ENCODE data around the gene WSCD1.
A peak's percentile ranks its signal among the peaks of the same experiment; 100 is the strongest.

Gene WSCD1

DNA sequence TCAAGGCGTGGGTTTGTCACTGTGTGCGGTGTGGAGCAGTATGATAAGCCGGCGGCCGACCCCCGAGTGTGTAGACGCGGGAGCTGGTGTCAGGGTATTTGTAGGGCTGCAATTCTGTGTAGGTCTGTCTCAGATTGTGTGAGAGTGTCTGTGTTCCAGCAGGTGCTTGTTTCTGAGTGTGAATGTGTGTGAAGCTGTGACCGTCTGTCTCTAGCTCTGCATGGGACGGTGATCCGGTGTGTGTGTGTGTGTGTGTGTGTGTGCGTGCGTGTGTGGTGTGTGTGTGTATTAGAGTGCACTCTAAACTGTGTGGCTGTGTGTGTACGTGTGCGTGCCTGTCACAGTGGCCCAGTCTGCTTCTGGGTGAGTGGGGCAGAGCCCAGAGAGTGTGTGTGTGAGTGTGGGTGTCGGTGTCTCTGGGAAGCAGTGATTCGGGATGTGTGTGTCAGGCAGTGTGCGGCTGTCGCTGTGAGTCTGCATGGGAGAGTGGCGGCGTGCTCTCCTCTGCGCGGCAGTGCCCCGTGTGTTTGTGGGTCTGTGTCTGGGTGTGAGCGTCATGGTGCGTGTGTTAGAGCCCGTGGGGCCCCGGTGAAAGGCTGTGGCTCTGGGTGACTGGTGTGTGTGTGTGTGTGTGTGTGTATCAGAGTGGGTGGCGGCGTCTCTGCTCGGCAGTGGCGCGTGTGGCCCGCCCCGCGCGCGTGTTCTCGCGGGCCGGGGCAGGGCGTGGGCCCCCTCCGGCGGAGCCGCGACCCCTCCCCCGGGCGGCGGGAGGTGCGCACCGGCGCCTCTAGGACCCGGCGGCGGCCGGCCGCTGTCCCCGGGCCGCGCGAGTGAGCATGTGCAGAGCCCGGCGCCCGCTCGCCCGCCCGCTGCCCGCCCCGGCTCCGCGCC, at the start of gene WSCD1:
TSS of gene WSCD1 (plus strand) at position 841 of the 891 bp plus-strand sequence. CDS start 10,280 bp downstream, outside the sequence.
- H3K4me3 Mint-ChIP-seq: peak within 1 kb of the TSS; percentile 93
- no peaks in the 10 kb centered on the region for H3K36me3 Mint-ChIP-seq (ENCODE audit: low read depth)
- H3K9me3 Mint-ChIP-seq: no peaks in the 10 kb centered on the region
- peaks cover 86% of the 10 kb centered on the region for H3K27me3 Mint-ChIP-seq (ENCODE audit: low read depth, poor library complexity)
- peaks cover 17% of the 10 kb centered on the region for H3K4me1 Mint-ChIP-seq
- peak; percentile 68 for DNase-seq
- H3K27ac Mint-ChIP-seq: no peak within 1 kb of the TSS
- TF ChIP-seq, protein P1, sequence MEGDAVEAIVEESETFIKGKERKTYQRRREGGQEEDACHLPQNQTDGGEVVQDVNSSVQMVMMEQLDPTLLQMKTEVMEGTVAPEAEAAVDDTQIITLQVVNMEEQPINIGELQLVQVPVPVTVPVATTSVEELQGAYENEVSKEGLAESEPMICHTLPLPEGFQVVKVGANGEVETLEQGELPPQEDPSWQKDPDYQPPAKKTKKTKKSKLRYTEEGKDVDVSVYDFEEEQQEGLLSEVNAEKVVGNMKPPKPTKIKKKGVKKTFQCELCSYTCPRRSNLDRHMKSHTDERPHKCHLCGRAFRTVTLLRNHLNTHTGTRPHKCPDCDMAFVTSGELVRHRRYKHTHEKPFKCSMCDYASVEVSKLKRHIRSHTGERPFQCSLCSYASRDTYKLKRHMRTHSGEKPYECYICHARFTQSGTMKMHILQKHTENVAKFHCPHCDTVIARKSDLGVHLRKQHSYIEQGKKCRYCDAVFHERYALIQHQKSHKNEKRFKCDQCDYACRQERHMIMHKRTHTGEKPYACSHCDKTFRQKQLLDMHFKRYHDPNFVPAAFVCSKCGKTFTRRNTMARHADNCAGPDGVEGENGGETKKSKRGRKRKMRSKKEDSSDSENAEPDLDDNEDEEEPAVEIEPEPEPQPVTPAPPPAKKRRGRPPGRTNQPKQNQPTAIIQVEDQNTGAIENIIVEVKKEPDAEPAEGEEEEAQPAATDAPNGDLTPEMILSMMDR (IDR thresholded peaks at IDR 0.05): no peak

DNA sequence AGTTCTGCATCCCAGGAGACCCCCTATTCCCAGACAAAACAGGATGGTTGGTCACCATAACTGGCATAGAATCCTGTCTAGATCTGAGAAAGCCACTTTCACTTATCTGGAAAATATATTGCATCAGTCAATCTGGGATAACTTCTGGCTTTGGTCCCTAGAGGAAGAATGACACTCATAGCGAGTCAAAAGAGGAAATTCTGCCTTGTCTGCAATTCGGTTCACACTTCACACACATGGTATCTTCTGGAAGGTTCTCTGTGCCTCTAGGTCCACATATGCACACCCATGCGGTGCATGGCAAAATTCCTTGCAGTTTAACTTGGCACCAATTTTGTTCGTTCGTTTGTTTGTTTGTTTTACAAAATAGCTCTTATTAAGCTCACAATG, 49.2 kb upstream of the WSCD1 start:
- DNase-seq: no peak
- TF ChIP-seq, protein P1 (IDR thresholded peaks at IDR 0.05): no peak
- Mint-ChIP-seq H3K27ac (no peak overlapping the region), H3K27me3 (ENCODE audit: low read depth, poor library complexity) (peaks cover 26% of the 10 kb centered on the region), H3K36me3 (ENCODE audit: low read depth) (no peaks in the 10 kb centered on the region), H3K4me3 (no peak overlapping the region), H3K9me3 (no peaks in the 10 kb centered on the region), H3K4me1 (peaks cover 6% of the 10 kb centered on the region)

DNA sequence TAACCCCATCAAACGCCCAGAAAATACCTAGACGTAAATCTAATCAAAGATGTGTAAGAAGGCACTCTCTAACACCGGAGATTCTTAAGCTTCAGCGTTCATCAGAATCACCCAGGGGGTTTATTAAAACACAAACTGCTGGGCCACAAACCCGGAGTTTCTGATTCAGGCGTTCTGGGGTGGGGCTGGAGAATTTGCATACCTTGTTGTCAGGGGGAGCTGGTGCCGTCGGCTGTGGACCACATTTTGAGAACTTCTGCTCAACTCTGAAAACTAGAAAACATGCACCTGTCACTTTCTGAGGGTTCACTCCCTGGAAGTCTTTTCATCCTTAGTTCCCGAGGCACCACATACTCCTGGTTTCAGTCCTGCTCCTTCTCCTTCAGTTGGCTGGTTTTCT, 48.6 kb upstream of the WSCD1 start:
- no peaks in the 10 kb centered on the region for H3K9me3 Mint-ChIP-seq
- H3K4me3 Mint-ChIP-seq: no peak overlapping the region
- no peak overlapping the region for H3K27ac Mint-ChIP-seq
- TF ChIP-seq, protein P1 (IDR thresholded peaks at IDR 0.05): no peak
- peaks cover 6% of the 10 kb centered on the region for H3K4me1 Mint-ChIP-seq
- no peaks in the 10 kb centered on the region for H3K36me3 Mint-ChIP-seq (ENCODE audit: low read depth)
- no peak for DNase-seq
- H3K27me3 Mint-ChIP-seq (ENCODE audit: low read depth, poor library complexity): peaks cover 24% of the 10 kb centered on the region

DNA sequence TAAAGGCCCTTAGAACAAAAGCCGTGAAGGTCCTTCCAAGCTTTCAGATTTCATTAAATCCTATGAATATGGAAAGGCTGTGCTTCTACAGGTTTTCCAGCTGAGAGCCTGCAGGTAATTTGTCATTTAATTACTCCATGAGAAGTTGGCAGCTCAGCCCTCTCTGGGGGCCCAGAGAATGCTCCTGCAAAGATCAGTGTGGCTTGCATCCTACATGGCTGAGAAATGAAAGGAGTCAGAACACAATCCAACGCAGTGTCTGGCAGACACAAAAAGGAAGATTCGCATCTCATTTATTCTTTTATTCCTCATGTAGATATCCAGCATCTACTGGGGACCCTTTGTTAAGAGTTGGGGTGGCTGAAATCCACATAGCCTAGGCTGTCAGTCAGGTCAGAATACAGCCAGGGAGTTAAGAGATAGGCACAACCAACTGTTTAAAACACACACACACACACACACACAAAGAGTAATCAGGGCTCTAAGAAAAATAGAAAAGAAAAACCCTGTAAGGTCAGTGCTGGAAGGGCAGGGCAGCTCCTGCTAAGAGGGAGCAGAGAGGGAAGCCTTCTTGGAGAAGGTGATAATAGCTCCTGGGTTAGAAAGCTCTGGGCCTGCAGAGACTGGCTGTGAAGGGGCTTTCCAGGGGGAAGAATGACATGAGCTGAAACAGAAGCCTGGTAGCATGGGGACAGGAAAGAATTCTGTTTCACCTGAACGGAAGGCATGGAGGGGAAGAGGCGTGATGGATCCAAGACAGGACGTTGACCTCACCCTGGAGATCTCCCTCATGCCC, 46.9 kb upstream of the WSCD1 start:
- Mint-ChIP-seq H3K36me3 (ENCODE audit: low read depth) (no peaks in the 10 kb centered on the region), H3K27me3 (ENCODE audit: low read depth, poor library complexity) (peaks cover 28% of the 10 kb centered on the region), H3K4me3 (no peak overlapping the region), H3K9me3 (no peaks in the 10 kb centered on the region), H3K4me1 (peaks cover 9% of the 10 kb centered on the region), H3K27ac (no peak overlapping the region)
- DNase-seq: no peak
- TF ChIP-seq, protein P1 (IDR thresholded peaks at IDR 0.05): no peak

DNA sequence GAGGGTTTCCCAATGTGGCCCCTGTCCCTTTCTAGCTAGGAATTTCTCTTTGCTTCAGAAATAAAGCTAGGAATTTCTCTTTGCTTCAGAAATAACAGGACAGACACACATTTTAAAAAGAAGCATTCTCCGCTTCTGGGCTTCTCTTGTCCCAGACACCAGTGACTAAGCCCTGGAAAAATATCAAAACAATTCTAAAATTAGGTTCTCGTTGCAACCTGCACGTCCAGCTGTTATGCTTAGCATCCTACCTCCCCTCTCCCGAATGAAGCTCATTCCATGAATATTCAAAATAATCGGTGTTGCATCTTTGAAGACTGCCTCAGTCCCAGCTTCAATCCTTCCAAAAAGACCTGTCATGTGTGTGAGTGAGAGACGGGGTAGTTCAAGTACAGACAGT, 45.6 kb upstream of the WSCD1 start:
- Mint-ChIP-seq H3K27me3 (ENCODE audit: low read depth, poor library complexity) (peaks cover 31% of the 10 kb centered on the region), H3K4me1 (peaks cover 12% of the 10 kb centered on the region), H3K27ac (no peak overlapping the region), H3K9me3 (no peaks in the 10 kb centered on the region), H3K4me3 (no peak overlapping the region), H3K36me3 (ENCODE audit: low read depth) (no peaks in the 10 kb centered on the region)
- TF ChIP-seq, protein P1 (IDR thresholded peaks at IDR 0.05): no peak
- DNase-seq: no peak

Measured in nephron progenitor cell (in vitro differentiated cells).